Liver (tissue), 9 donors: Measurements from ENCODE around the gene SH3D21. TPM values are rescaled to one million over a fixed set of nuclear protein-coding genes. Genes with fewer than 3 reads are reported as not detected.

Source experiments
- DNase-seq: peaks from one replicate; pipeline ENCODE4 v3.0.0-alpha.2; 2017; ENCODE audit warnings: low spot score
- H3K27ac ChIP-seq, 2 donors: one replicate each; pipeline ENCODE4 v1.7.0; 2013; ENCODE audit warnings: inconsistent platforms in 2 of 2, low read length in 2 of 2, control low read depth in 1 of 2, low read depth in 1 of 2, mild to moderate bottlenecking in 1 of 2
- H3K27me3 ChIP-seq, 4 donors: one replicate each; pipeline versions ENCODE4 v1.6.1 to v1.7.0; 2013; ENCODE audit warnings: low read length in 3 of 4, inconsistent platforms in 1 of 4, mild to moderate bottlenecking in 1 of 4, moderate library complexity in 1 of 4; ENCODE audit not compliant: control insufficient read depth in 4 of 4, insufficient read depth in 4 of 4
- H3K36me3 ChIP-seq, 4 donors: one replicate each; pipeline versions ENCODE4 v1.6.1 to v1.7.0; 2013; ENCODE audit warnings: low read length in 3 of 4, mild to moderate bottlenecking in 3 of 4, low read depth in 1 of 4, moderate library complexity in 1 of 4; ENCODE audit not compliant: control insufficient read depth in 4 of 4, insufficient read depth in 3 of 4
- H3K4me1 ChIP-seq, 4 donors: one replicate each; pipeline versions ENCODE4 v1.6.1 to v1.7.0; 2013; ENCODE audit warnings: low read length in 3 of 4, mild to moderate bottlenecking in 3 of 4, moderate library complexity in 1 of 4; ENCODE audit not compliant: control insufficient read depth in 4 of 4, insufficient read depth in 4 of 4
- H3K4me3 ChIP-seq, 3 donors: one replicate each; pipeline versions ENCODE4 v1.6.1 to v1.7.0; 2013; ENCODE audit warnings: low read length in 3 of 3, control low read depth in 1 of 3, low read depth in 1 of 3, mild to moderate bottlenecking in 1 of 3
- H3K9ac ChIP-seq, 2 donors: one replicate each; pipeline ENCODE4 v1.7.0; 2013; ENCODE audit warnings: low read length in 2 of 2, mild to moderate bottlenecking in 2 of 2, moderate library complexity in 2 of 2, control low read depth in 1 of 2, low read depth in 1 of 2
- H3K9me3 ChIP-seq, 4 donors: one replicate each; pipeline versions ENCODE4 v1.6.1 to v1.7.0; 2013; ENCODE audit warnings: low read length in 3 of 4; ENCODE audit not compliant: control insufficient read depth in 4 of 4
- ATF3 ChIP-seq: IDR thresholded peaks from 2 replicates; pipeline ENCODE4 v1.6.1; 2016; ENCODE audit warnings: antibody characterized with exemption
- EGR1 ChIP-seq, 2 donors: IDR thresholded peaks; 2 replicates each; pipeline ENCODE4 v1.6.1; 2016 to 2018; ENCODE audit warnings: antibody characterized with exemption in 2 of 2, low read depth in 2 of 2
- FOXA1 ChIP-seq: IDR thresholded peaks from 2 replicates; pipeline ENCODE4 v1.6.1; 2016; ENCODE audit warnings: antibody characterized with exemption
- FOXA2 ChIP-seq: IDR thresholded peaks from 2 replicates; pipeline ENCODE4 v1.6.1; 2016; ENCODE audit warnings: antibody characterized with exemption
- GABPA ChIP-seq, 2 donors: IDR thresholded peaks in 1 of 2; conservative IDR thresholded peaks in 1 of 2; 2 replicates each; pipeline ENCODE4 v1.6.1; 2016; ENCODE audit warnings: antibody characterized with exemption in 2 of 2, mild to moderate bottlenecking in 1 of 2, moderate library complexity in 1 of 2
- HNF4A ChIP-seq, 2 donors: conservative IDR thresholded peaks; 2 replicates each; pipeline ENCODE4 v1.6.1; 2016; ENCODE audit warnings: antibody characterized with exemption in 2 of 2, mild to moderate bottlenecking in 2 of 2
- HNF4G ChIP-seq: IDR thresholded peaks from 2 replicates; pipeline ENCODE4 v1.6.1; 2016; ENCODE audit warnings: antibody characterized with exemption
- JUND ChIP-seq, 2 donors: IDR thresholded peaks; 2 replicates each; pipeline ENCODE4 v1.6.1; 2016; ENCODE audit warnings: antibody characterized with exemption in 2 of 2
- MAX ChIP-seq: IDR thresholded peaks from 2 replicates; pipeline ENCODE4 v1.6.1; 2016; ENCODE audit warnings: antibody characterized with exemption
- NR2F2 ChIP-seq: IDR thresholded peaks from 2 replicates; pipeline ENCODE4 v1.6.1; 2016; ENCODE audit warnings: antibody characterized with exemption
- RAD21 ChIP-seq, 2 donors: IDR thresholded peaks; 2 replicates each; pipeline ENCODE4 v1.6.1; 2016; ENCODE audit warnings: antibody characterized with exemption in 2 of 2, mild to moderate bottlenecking in 2 of 2
- RXRA ChIP-seq, 2 donors: IDR thresholded peaks; 2 replicates each; pipeline ENCODE4 v1.6.1; 2017 to 2018; ENCODE audit warnings: antibody characterized with exemption in 2 of 2, mild to moderate bottlenecking in 1 of 2
- SP1 ChIP-seq: IDR thresholded peaks from 2 replicates; pipeline ENCODE4 v1.6.1; 2018; ENCODE audit warnings: antibody characterized with exemption, mild to moderate bottlenecking
- TAF1 ChIP-seq: conservative IDR thresholded peaks from 2 replicates; pipeline ENCODE4 v1.6.1; 2016; ENCODE audit warnings: antibody characterized with exemption, mild to moderate bottlenecking
- YY1 ChIP-seq: IDR thresholded peaks from 2 replicates; pipeline ENCODE4 v1.6.1; 2016; ENCODE audit warnings: antibody characterized with exemption, mild to moderate bottlenecking
- WGBS: extraction: QIAGEN DNeasy Blood & Tissue Kit; methylation state at CpG from one replicate; pipeline ENCODE4 v1.1.7; 2013; 5-methylcytosine and 5-hydroxymethylcytosine counted together
- polyA plus RNA-seq, 2 donors: library from polyadenylated mRNA; stranded (reverse) in 1 of 2; unstranded in 1 of 2; fragments of 200-250 nt in 1 of 2; fragments of >200 nt in 1 of 2; fragmentation: Nextera tagmentation in 1 of 2; extraction: Ambion mirVana in 1 of 2; gene quantifications; one replicate each; pipeline versions ENCODE4 v1.2.1 to v1.2.3, GENCODE V29; 2013 to 2015
- total RNA-seq, 2 donors: library from RNA; depleted of rRNA; stranded (reverse); fragments of >200 nt; gene quantifications; one replicate each; pipeline ENCODE4 v1.2.3, GENCODE V29; 2014
- TF ChIP-seq, protein P1 (sequence below): fragments of 150-350 bp; IDR thresholded peaks from 2 replicates; pipeline ENCODE4 v1.5.1; 2017; ENCODE audit warnings: improper control_type of control experiment, low read depth, low read length; ENCODE audit not compliant: missing input control
- TF ChIP-seq, protein P2 (sequence below): IDR thresholded peaks from 2 replicates; pipeline ENCODE4 v1.6.1; 2016; ENCODE audit warnings: antibody characterized with exemption
- donor health status: healthy.
- donor health status: healthy.
- donor health status: healthy.
- donor health status: healthy.
- donor health status: healthy.

SH3D21 gene
- total and polyA plus RNA-seq, 4 donors = 0.29 to 1.0 (median 0.41) TPM

DNA sequence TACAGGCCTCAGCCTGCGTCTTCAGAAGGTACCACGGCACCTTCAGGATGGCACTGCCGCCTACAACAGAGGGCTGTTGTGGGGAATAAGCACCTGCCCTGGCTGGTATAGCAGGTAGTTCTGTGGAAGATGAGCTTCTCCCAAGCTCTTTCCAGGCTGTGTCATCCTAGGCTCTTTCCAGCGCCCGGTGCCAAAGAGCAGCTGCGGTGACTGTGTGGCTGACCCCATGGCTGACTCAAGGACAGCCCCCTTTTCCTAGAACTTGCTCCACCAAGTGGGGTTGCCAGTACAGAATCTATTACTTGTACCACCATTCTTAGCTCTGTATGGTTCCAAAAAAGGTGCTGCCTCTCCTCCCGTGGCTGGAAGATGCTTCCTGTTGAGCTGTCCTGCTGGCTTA lies 39.2 kb downstream of the SH3D21 start (continued):
- TF ChIP-seq, protein P1, sequence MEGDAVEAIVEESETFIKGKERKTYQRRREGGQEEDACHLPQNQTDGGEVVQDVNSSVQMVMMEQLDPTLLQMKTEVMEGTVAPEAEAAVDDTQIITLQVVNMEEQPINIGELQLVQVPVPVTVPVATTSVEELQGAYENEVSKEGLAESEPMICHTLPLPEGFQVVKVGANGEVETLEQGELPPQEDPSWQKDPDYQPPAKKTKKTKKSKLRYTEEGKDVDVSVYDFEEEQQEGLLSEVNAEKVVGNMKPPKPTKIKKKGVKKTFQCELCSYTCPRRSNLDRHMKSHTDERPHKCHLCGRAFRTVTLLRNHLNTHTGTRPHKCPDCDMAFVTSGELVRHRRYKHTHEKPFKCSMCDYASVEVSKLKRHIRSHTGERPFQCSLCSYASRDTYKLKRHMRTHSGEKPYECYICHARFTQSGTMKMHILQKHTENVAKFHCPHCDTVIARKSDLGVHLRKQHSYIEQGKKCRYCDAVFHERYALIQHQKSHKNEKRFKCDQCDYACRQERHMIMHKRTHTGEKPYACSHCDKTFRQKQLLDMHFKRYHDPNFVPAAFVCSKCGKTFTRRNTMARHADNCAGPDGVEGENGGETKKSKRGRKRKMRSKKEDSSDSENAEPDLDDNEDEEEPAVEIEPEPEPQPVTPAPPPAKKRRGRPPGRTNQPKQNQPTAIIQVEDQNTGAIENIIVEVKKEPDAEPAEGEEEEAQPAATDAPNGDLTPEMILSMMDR = no peak

DNA sequence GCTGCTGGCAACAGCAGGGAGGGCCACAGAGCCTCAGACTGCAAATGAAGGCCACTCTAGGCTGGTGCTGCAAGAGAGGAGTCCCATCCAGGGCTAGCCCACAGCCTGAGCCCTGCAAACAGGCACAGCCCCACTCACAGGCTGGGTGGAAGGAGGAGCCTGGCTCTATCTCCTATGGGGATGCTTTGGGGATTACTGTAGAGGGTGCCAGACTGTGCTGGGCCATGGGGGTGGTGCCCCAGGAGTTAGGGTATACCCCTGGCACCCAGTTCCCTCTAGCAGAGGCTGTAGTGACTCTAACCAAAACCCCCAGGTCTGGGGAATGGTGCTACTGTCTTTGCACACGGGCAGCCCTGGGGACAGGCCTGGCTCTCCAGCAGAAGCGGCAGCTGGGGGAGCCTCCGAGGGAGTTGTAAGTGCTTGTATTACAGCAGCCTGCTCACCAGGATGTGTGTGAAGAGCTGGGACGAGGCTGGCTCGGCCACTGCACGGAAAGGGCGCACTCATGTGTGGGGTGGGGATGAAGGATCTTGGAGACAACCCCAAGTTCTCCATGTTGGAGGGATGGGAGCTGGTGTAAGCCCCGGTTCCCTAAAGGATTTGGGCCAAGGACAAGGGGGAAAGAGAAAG lies 40.7 kb downstream of the SH3D21 start:
- Histone ChIP-seq H3K4me3 (no peak overlapping the region), H3K9ac (no peak overlapping the region), H3K36me3 (peaks cover 6 to 65% (median 31%) of the 10 kb centered on the region in 4 donors), H3K27me3 (no peaks in the 10 kb centered on the region), H3K27ac (no peak overlapping the region), H3K9me3 (no peaks in the 10 kb centered on the region), H3K4me1 (no peaks in the 10 kb centered on the region)
- 95% methylated on average over 8 of the region's 8 CpGs for WGBS
- TF ChIP-seq GABPA (IDR thresholded peaks at IDR 0.05 in 1 of 2, conservative IDR thresholded peaks at IDR 0.05 in 1 of 2) = no peak
- no peak for TF ChIP-seq RXRA (IDR thresholded peaks at IDR 0.05)
- TF ChIP-seq YY1 = no peak
- no peak for TF ChIP-seq JUND (IDR thresholded peaks at IDR 0.05)
- TF ChIP-seq ATF3 = no peak
- TF ChIP-seq TAF1 = no peak
- no peak for TF ChIP-seq MAX
- no peak for TF ChIP-seq HNF4A (conservative IDR thresholded peaks at IDR 0.05)
- TF ChIP-seq HNF4G = no peak
- no peak for TF ChIP-seq FOXA1
- no peak for TF ChIP-seq SP1
- TF ChIP-seq, protein P2, sequence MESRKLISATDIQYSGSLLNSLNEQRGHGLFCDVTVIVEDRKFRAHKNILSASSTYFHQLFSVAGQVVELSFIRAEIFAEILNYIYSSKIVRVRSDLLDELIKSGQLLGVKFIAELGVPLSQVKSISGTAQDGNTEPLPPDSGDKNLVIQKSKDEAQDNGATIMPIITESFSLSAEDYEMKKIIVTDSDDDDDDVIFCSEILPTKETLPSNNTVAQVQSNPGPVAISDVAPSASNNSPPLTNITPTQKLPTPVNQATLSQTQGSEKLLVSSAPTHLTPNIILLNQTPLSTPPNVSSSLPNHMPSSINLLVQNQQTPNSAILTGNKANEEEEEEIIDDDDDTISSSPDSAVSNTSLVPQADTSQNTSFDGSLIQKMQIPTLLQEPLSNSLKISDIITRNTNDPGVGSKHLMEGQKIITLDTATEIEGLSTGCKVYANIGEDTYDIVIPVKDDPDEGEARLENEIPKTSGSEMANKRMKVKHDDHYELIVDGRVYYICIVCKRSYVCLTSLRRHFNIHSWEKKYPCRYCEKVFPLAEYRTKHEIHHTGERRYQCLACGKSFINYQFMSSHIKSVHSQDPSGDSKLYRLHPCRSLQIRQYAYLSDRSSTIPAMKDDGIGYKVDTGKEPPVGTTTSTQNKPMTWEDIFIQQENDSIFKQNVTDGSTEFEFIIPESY = no peak
- no peak for TF ChIP-seq FOXA2
- no peak for DNase-seq

DNA sequence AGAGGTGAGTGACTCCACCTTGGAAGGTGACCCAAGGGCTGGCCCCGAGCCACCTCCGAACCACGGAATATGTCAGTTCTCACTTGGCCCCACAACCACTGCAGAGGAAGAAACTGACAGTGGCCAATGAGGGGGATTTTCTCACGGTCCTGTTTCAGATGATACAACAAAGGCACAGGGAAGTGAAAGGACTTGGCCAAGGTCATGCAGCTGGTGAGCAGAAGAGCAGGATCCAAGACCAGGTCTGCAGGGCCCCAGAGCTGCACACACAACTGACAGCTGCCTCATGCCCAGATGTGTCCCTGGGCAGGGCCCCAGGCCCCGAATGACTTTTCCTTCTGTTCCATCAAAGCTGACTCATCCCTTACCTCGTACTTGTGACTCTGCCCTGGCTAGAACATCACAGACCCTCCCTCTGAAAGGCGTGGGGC lies 43.1 kb downstream of the SH3D21 start:
- no peaks in the 10 kb centered on the region for H3K27me3 ChIP-seq
- TF ChIP-seq ATF3 (no peak), JUND (IDR thresholded peaks at IDR 0.05) (no peak), NR2F2 (no peak), YY1 (no peak), TAF1 (no peak), FOXA2 (no peak), HNF4A (conservative IDR thresholded peaks at IDR 0.05) (no peak), EGR1 (IDR thresholded peaks at IDR 0.05; ENCODE audit: low read depth in 2 of 2) (no peak), SP1 (no peak), GABPA (IDR thresholded peaks at IDR 0.05 in 1 of 2, conservative IDR thresholded peaks at IDR 0.05 in 1 of 2) (no peak), RAD21 (IDR thresholded peaks at IDR 0.05) (no peak)
- TF ChIP-seq, protein P2 = no peak
- no peaks in the 10 kb centered on the region for H3K4me1 ChIP-seq
- H3K4me3 ChIP-seq = no peak overlapping the region
- no peaks in the 10 kb centered on the region for H3K9me3 ChIP-seq
- H3K27ac ChIP-seq = peak overlapping the region in 1 of 2 donors; percentile 16
- DNase-seq = no peak
- WGBS = 80% methylated on average over 7 of the region's 7 CpGs
- peaks cover 9 to 69% (median 32%) of the 10 kb centered on the region in 4 donors for H3K36me3 ChIP-seq
- no peak overlapping the region for H3K9ac ChIP-seq
